GM21576 (cell line): Measurements from ENCODE around the gene PDE4DIP.
"Not testable (repeated sequence)": the region's sequence is repeated elsewhere in the genome, so short reads cannot be mapped to it uniquely, and the experiment has no call there.

ENCODE experiments used
- ATAC-seq: cut with Tn5 transposase; IDR thresholded peaks from one replicate; pipeline ENCODE4 v1.9.1; 2021; ENCODE audit warnings: mild to moderate bottlenecking, moderate library complexity; ENCODE audit not compliant: unreplicated experiment

PDE4DIP gene

DNA sequence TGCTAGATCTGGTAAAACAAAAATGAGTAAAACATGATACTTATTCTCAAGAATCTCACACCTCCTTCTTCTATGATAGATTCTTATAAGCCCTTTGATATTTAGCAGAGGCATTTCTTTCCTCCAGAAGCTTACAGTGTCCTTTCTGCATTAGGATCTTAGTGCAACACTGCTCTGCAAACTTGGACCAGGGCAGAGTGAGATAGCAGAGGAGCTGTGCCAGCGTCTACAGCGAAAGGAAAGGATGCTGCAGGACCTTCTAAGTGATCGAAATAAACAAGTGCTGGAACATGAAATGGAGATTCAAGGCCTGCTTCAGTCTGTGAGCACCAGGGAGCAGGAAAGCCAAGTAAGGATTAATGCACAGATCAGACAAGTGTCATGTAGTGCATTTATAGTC is 124.5 kb downstream of the PDE4DIP start:
- not testable (repeated sequence) for ATAC-seq

DNA sequence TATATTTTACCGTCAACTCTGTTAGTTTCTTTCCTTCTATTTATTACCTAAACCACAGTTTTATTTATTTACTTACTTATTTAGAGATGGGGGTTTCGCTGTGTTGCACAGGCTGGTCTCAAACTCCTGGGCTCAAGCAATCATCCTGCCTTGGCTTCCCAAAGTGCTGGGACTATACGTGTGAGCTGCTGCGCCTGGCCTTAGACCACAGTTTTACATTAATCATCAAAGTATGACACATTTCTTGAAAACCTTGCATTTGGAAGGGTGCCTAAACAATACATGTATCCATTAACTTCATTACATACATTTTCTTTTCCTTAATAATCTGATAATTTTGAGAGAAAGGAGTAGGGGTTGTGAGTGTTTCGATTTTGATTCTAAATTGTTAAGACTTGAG is 124.9 kb downstream of the PDE4DIP start:
- not testable (repeated sequence) for ATAC-seq

DNA sequence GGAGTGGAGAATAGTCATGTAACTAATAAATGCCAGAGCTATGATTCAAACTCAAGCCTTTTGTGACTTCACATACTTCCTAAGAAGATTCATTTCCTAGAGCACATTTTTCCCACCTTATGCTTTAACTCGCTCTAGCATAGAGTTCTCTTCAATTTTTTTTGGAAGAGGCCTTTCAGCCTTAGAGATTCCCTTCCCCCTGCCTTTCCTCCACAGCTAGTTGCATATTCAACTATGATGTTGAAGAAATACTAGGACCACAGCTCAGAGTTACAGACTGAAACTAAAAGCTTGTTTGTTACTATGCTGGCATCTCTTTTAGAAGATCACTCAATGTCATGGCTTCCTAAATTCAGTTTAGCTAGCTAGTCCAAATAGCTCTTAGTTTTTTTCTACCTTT is 131.2 kb downstream of the PDE4DIP start:
- peak; percentile 37 for ATAC-seq

GRCh38 chr1:148975866-148976537 is 131.8 kb downstream of the PDE4DIP start:
- ATAC-seq = peak; percentile 63

- not testable (repeated sequence) for ATAC-seq
Measured at GRCh38 chr1:148977785-148978184, 133.6 kb downstream of the PDE4DIP start.

DNA sequence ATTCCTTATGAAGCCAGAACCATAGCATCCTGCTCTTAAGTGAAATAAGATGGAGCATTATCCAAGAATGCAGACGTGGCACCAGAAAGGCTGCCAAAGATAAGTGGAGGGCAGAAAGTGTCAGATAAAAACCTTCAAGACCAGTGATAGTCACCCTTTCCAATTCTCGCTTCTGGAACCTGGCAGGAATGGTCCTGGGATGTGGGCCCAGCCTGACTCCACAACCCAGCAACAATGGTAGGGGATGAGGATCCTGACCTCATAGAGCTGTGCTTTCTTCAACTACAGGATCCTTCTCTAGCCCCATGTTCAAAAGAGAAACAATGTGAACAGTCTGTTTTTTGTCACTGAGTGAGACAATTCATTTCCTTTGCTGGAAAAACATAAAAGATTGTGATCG is 145.2 kb downstream of the PDE4DIP start:
- ATAC-seq = not testable (repeated sequence)

DNA sequence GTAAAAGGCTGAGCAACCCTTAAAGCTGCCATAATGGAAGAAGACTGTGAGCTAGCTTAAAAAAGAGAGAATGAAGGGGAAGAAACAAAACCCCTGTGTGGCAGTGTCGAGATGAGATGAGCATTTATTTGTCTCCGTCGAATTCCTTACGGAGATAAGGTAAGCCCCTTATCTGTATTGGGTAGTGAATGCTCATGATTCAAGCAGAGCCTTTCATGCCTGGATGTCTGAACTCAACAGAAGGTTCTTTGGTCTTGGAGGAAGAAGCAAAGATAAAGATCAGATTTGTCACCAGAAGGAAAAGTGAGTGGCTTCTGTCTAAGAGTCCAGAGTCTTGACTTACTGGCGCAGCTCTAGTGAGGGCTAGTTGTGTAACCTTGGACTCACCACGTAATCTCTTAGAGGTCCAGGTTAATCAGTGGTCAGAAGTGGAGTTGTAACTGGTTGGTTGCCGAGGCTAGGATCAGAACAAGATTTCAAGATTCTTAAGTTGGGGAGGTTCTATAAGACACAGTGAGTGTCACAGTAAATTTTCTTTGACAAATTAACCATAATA is 146.1 kb downstream of the PDE4DIP start:
- ATAC-seq = not testable (repeated sequence)

DNA sequence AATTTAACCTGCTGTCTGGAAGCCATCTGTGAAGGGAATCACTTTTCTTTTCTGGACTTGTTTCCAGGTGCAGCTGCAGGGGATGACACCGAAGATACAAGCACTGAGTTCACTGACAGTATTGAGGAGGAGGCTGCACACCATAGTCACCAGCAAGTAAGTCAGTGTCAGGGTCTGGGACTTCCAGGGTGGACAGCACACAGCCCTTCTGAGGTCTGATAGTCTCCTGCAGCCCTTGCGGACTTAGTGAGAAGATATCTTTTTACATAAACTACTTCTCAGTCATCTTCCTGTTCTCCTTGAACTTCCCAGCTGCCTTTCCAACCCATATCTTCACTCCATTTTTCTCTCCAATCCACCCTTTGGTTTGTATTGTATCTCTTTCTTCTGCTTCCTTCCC is 147.6 kb downstream of the PDE4DIP start:
- not testable (repeated sequence) for ATAC-seq

DNA sequence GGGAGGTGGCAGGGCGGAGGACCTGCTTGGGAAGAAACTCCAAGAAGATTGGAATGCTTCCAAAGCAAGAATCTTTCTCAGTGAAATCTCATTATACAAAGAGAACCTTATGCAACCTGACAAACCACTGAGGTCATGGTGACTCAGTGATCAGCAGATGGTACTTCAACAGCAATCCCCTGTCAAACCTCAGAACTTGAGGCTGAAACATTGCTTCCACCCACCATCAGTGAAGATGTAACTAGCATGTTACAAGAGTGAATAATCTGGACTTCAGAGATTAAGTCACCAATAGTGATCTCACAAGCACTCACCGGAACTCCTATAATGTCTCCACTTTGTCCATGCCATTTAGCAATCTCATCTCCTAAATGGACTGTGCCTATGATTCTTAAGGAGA is 148.1 kb downstream of the PDE4DIP start:
- not testable (repeated sequence) for ATAC-seq

DNA sequence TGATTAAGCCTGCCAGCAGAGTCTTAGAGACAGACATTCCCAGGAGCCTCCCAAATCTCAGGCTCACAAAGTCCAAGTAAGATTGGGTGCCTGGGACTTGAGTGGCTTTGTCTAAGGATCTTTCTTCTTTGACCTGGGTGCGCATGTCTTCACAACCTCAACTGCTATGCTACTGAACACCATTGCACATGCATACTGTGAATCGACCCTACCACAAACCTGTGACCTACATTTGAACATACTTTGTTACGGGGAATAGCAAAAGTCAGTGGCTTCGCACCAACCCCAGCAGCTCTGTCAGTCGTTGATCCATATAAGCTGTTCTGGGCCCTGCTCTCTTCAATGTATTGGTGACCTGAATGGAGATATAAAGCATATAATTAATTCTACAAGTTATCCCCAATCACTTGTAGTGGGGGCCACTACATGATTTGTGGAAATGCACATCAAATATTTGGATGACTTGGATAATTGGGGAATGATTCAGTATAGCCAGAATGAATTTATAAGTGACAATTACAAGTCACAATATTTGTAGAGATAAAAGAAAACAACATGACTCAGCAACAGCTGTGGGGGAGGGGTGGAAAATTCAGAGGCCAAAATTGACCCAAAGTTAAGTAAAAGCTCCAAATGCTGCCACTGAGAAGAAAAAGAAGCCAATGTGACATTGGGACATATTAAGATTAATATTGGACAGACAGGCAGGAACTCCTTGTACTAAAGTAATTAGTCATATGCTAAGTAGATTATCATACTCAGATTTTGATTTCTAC is 152.4 kb downstream of the PDE4DIP start:
- not testable (repeated sequence) for ATAC-seq

DNA sequence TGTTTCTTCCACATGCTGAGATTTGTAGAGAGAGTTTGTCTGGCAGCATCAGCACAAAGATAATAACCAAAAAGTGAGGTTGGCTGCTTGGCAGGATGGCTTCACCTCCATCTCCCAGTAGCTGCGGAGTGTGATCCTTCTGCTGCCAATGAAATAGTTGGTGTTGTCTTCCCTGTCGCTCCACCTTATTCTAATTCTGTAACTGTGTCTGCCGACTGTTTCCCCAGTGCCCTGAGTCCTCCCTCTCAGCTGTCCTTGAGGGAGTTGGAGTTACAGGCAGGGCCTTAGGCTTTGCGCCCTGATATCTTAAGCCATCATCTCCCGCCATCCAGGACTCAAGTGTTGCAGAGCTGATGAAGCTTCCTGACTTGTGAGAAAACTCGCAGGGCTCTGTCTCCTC is 153.2 kb downstream of the PDE4DIP start:
- not testable (repeated sequence) for ATAC-seq

- not testable (repeated sequence) for ATAC-seq
Measured at GRCh38 chr1:149002664-149003063, 158.4 kb downstream of the PDE4DIP start.

DNA sequence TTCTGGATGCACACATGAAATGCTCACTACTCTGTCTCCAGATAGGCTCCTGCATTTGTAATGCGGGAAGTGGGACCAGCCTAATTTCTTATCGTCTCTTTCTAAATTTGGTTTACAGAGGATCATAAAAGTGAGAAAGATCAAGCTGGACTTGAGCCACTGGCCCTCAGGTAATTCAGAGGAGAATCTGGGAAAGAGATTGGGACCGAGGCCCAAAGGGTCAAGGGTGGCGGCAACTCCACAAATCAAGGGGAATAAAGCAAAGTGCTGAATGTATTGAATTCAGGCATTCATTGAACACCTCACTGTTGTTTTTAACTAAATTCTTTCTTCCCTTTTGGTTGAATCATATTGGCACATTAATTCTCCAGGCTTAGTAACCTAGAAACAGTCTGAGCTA is 164.1 kb downstream of the PDE4DIP start:
- ATAC-seq = not testable (repeated sequence)

GRCh38 chr1:149008769-149009168 is 164.5 kb downstream of the PDE4DIP start:
- ATAC-seq = not testable (repeated sequence)

- not testable (repeated sequence) for ATAC-seq
Measured at GRCh38 chr1:149009761-149010160, 165.5 kb downstream of the PDE4DIP start.

DNA sequence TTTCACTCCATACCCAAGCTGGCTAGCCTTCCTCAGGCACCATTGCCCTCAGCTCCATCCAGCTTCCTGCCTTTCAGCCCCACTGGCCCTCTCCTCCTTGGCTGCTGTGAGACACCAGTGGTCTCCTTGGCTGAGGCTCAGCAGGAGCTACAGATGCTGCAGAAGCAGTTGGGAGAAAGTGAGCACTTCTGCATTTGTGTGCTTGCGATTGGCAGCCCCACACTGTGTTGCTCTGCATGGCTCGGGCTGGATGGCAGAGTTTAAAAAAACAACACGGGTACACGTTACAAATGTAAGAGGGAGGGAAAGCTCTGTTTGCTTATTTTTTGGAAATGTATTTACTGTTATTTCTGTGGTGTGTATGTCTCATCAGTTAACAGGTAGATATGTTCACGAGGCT is 168.4 kb downstream of the PDE4DIP start:
- ATAC-seq = not testable (repeated sequence)

GRCh38 chr1:149013513-149013912 is 169.3 kb downstream of the PDE4DIP start:
- ATAC-seq = not testable (repeated sequence)

DNA sequence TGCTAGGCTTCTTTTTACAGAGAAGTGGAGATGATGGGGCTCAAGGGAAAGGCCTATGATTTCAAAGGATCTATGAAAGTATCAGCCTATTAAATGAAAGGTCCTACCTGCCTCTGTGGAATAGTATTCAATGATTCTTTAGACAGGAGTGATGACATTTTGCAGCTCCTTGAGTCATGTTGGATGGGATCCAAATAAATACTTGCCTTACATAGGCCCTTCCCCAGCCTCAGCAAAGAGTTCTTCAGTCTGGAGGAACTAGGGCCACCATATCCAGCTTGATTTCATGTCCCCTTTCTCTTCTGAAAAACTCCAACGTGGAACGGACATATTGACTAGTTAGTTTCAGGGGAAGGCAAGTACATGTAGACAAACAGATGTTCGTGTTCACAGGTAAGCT is 171.3 kb downstream of the PDE4DIP start:
- not testable (repeated sequence) for ATAC-seq

GRCh38 chr1:149016626-149017025 is 172.4 kb downstream of the PDE4DIP start:
- not testable (repeated sequence) for ATAC-seq

- not testable (repeated sequence) for ATAC-seq
Measured at GRCh38 chr1:149018577-149018976, 174.3 kb downstream of the PDE4DIP start.

- not testable (repeated sequence) for ATAC-seq
Measured at GRCh38 chr1:149024327-149024726, 180.1 kb downstream of the PDE4DIP start.

- not testable (repeated sequence) for ATAC-seq
Measured at GRCh38 chr1:149033916-149034315, 189.7 kb downstream of the PDE4DIP start.
